HG02588 (cell line): ENCODE results near the gene SLIT3.

Experiments used
- ATAC-seq: cut with Tn5 transposase; IDR thresholded peaks from one replicate; pipeline ENCODE4 v1.9.1; 2021; ENCODE audit warnings: mild to moderate bottlenecking, moderate library complexity; ENCODE audit not compliant: unreplicated experiment

Gene SLIT3

GRCh38 chr5:169178754-169179153, 122.2 kb downstream of the SLIT3 start:
- no peak for ATAC-seq

GRCh38 chr5:169178274-169178673, 122.7 kb downstream of the SLIT3 start:
- no peak for ATAC-seq

- ATAC-seq: no peak
These were observed 123.9 kb downstream of the SLIT3 start for GRCh38 chr5:169176709-169177694.

GRCh38 chr5:169175733-169176132, 125.2 kb downstream of the SLIT3 start:
- ATAC-seq: no peak

- ATAC-seq: no peak
These were observed 126.0 kb downstream of the SLIT3 start for GRCh38 chr5:169174923-169175322.

- ATAC-seq: no peak
These were observed 127.6 kb downstream of the SLIT3 start for GRCh38 chr5:169173372-169173771.

GRCh38 chr5:169171515-169171914, 129.4 kb downstream of the SLIT3 start:
- ATAC-seq: no peak

GRCh38 chr5:169169783-169170182, 131.2 kb downstream of the SLIT3 start:
- no peak for ATAC-seq

- no peak for ATAC-seq
These were observed 132.7 kb downstream of the SLIT3 start for GRCh38 chr5:169168280-169168679.

GRCh38 chr5:169166078-169166477, 134.9 kb downstream of the SLIT3 start:
- ATAC-seq: no peak

GRCh38 chr5:169165052-169165451, 135.9 kb downstream of the SLIT3 start:
- ATAC-seq: no peak

GRCh38 chr5:169164481-169164925, 136.4 kb downstream of the SLIT3 start:
- ATAC-seq: no peak

GRCh38 chr5:169162407-169162806, 138.5 kb downstream of the SLIT3 start:
- no peak for ATAC-seq

- ATAC-seq: no peak
These were observed 139.8 kb downstream of the SLIT3 start for GRCh38 chr5:169161022-169161680.

GRCh38 chr5:169160405-169160901, 140.5 kb downstream of the SLIT3 start:
- no peak for ATAC-seq

GRCh38 chr5:169158764-169159163, 142.2 kb downstream of the SLIT3 start:
- no peak for ATAC-seq

GRCh38 chr5:169157064-169157463, 143.9 kb downstream of the SLIT3 start:
- ATAC-seq: no peak

- ATAC-seq: no peak
These were observed 146.3 kb downstream of the SLIT3 start for GRCh38 chr5:169154679-169155078.

- ATAC-seq: no peak
These were observed 147.5 kb downstream of the SLIT3 start for GRCh38 chr5:169153405-169153804.

- ATAC-seq: no peak
These were observed 148.0 kb downstream of the SLIT3 start for GRCh38 chr5:169152946-169153345.

GRCh38 chr5:169152453-169152852, 148.5 kb downstream of the SLIT3 start:
- no peak for ATAC-seq
